K562 (cell line): ENCODE data around the gene RIT1. TPM values are rescaled to one million over a fixed set of nuclear protein-coding genes. Genes with fewer than 3 reads are reported as not detected.

Experiments used
- ARID2 ChIP-seq: fragments of 450-650 bp; IDR thresholded peaks from 2 replicates; pipeline ENCODE4 v1.6.1; 2017; ENCODE audit warnings: antibody characterized with exemption, mild to moderate bottlenecking
- BRD9 ChIP-seq: fragments of 450-650 bp; IDR thresholded peaks from 2 replicates; pipeline ENCODE4 v1.6.1; 2018; ENCODE audit warnings: low read depth; ENCODE audit not compliant: partially characterized antibody
- CREB3 ChIP-seq: fragments of 450-650 bp; conservative IDR thresholded peaks from 2 replicates; pipeline ENCODE4 v1.6.1; 2016; ENCODE audit warnings: missing genetic modification characterization, low read depth, mild to moderate bottlenecking, missing compliant biosample characterization, moderate library complexity
- CREM ChIP-seq: IDR thresholded peaks from 2 replicates; pipeline ENCODE4 v1.6.1; 2014; ENCODE audit warnings: antibody characterized with exemption, low read depth
- ERF ChIP-seq: fragments of 450-650 bp; formaldehyde crosslinking; IDR thresholded peaks from 2 replicates; pipeline ENCODE4 v1.4.0; 2020; ENCODE audit warnings: mild to moderate bottlenecking, mixed read lengths
- FOSL1 ChIP-seq: fragments of 200-800 bp; sonication (Bioruptor generic); conservative IDR thresholded peaks from 2 replicates; pipeline ENCODE4 v1.6.1; 2016; ENCODE audit warnings: missing genetic modification characterization, missing compliant biosample characterization
- JUND ChIP-seq, 2 experiments: IDR thresholded peaks; 2 replicates in 1 of 2; 3 replicates in 1 of 2; pipeline ENCODE4 v1.6.1; 2011; ENCODE audit warnings: borderline replicate concordance in 2 of 2, low read depth in 2 of 2, low read length in 2 of 2, improper control_type of control experiment in 1 of 2, missing biosample characterization in 1 of 2, missing genetic modification characterization in 1 of 2, missing genetic modification reagents in 1 of 2
- KAT2B ChIP-seq: IDR thresholded peaks from one replicate; pipeline ENCODE4 v1.6.1; 2012; ENCODE audit warnings: low read depth, mild to moderate bottlenecking, control low read depth, inconsistent platforms, low read length, moderate library complexity
- KLF6 ChIP-seq: fragments of 250-450 bp; sonication (Bioruptor Pico); IDR thresholded peaks from 2 replicates; pipeline ENCODE4 v1.4.0; 2020; ENCODE audit warnings: mild to moderate bottlenecking, moderate library complexity, borderline replicate concordance
- L3MBTL2 ChIP-seq: fragments of 450-650 bp; IDR thresholded peaks from 2 replicates; pipeline ENCODE4 v1.6.1; 2016; ENCODE audit warnings: mild to moderate bottlenecking, moderate library complexity
- MTA1 ChIP-seq: fragments of 450-650 bp; IDR thresholded peaks from 2 replicates; pipeline ENCODE4 v1.6.1; 2017; ENCODE audit warnings: borderline replicate concordance
- RFX1 ChIP-seq: fragments of 450-650 bp; IDR thresholded peaks from 2 replicates; pipeline ENCODE4 v1.6.1; 2016; ENCODE audit warnings: mild to moderate bottlenecking, moderate library complexity
- RNF219 ChIP-seq: fragments of 250-450 bp; sonication (Bioruptor Pico); IDR thresholded peaks from 2 replicates; pipeline ENCODE4 v1.5.0; 2022; ENCODE audit warnings: mild to moderate bottlenecking
- SMARCC2 ChIP-seq: fragments of 450-650 bp; IDR thresholded peaks from 2 replicates; pipeline ENCODE4 v1.6.1; 2017; ENCODE audit warnings: antibody characterized with exemption, moderate library complexity, mild to moderate bottlenecking, low read depth
- SMARCE1 ChIP-seq: fragments of 450-650 bp; IDR thresholded peaks from 2 replicates; pipeline ENCODE4 v1.7.1; 2016; ENCODE audit warnings: mild to moderate bottlenecking
- SREBF2 ChIP-seq: sonication (generic); formaldehyde crosslinking; IDR thresholded peaks from 2 replicates; pipeline ENCODE4 v1.4.0; 2020; ENCODE audit warnings: mild to moderate bottlenecking, missing genetic modification reagents
- ZNF165 ChIP-seq: fragments of 250-450 bp; sonication (Bioruptor Pico); IDR thresholded peaks from 2 replicates; pipeline ENCODE4 v1.4.0; 2020; ENCODE audit warnings: borderline replicate concordance
- ZNF408 ChIP-seq: fragments of 250-450 bp; sonication (Bioruptor Pico); IDR thresholded peaks from 2 replicates; pipeline ENCODE4 v1.4.0; 2020; ENCODE audit warnings: low read depth, mild to moderate bottlenecking, moderate library complexity
- ZNF444 ChIP-seq: fragments of 250-450 bp; sonication (Bioruptor Pico); IDR thresholded peaks from 2 replicates; pipeline ENCODE4 v1.4.0; 2020; ENCODE audit warnings: mild to moderate bottlenecking, moderate library complexity
- polyA plus RNA-seq, 8 experiments: library from polyadenylated mRNA; depleted of rRNA in 4 of 8; stranded (reverse) in 5 of 8; unstranded in 3 of 8; fragments of >200 nt; fragmentation: Nextera tagmentation in 2 of 8; fragmentation: Illumina TruSeq in 1 of 8; extraction: Ambion mirVana in 2 of 8; extraction: Trizol in 1 of 8; gene quantifications; 2 replicates each; pipeline versions ENCODE4 v1.2.1 to v1.2.3, GENCODE V29; 2011 to 2014; ENCODE audit warnings: inconsistent platforms in 1 of 8, missing spikeins in 1 of 8
- total RNA-seq, 7 experiments: library from RNA; depleted of rRNA in 6 of 7; stranded (reverse); fragments of >200 nt in 6 of 7; fragmentation: Illumina TruSeq in 2 of 7; extraction: Trizol in 2 of 7; gene quantifications; 2 replicates each; pipeline versions ENCODE4 v1.2.1 to v1.2.3, GENCODE V29; 2011 to 2021; ENCODE audit warnings: low replicate concordance in 1 of 7
- TF ChIP-seq, protein P1 (sequence below): fragments of 200-800 bp; sonication (Bioruptor generic); IDR thresholded peaks from 2 replicates; pipeline ENCODE4 v1.6.1; 2017; ENCODE audit warnings: missing genetic modification characterization, missing compliant biosample characterization
- TF ChIP-seq, protein P2 (sequence below): fragments of 450-650 bp; IDR thresholded peaks from 2 replicates; pipeline ENCODE4 v1.6.1; 2017; ENCODE audit warnings: mild to moderate bottlenecking, moderate library complexity
- TF ChIP-seq, protein P3 (sequence below), 2 experiments: fragments of 200-800 bp in 1 of 2; sonication (Bioruptor generic) in 1 of 2; sonication (generic) in 1 of 2; formaldehyde crosslinking in 1 of 2; IDR thresholded peaks in 1 of 2; conservative IDR thresholded peaks in 1 of 2; 2 replicates each; pipeline versions ENCODE4 v1.5.0 to v1.6.1; 2016 to 2020; ENCODE audit warnings: missing compliant biosample characterization in 1 of 2, missing genetic modification characterization in 1 of 2, missing genetic modification reagents in 1 of 2

RIT1 gene
- total and polyA plus RNA-seq, 9 of the 15 experiments (the other 6 are each of a cell fraction or from before 2014, with no cell fraction given) = 13.5 to 57.6 (median 22.9) TPM

DNA sequence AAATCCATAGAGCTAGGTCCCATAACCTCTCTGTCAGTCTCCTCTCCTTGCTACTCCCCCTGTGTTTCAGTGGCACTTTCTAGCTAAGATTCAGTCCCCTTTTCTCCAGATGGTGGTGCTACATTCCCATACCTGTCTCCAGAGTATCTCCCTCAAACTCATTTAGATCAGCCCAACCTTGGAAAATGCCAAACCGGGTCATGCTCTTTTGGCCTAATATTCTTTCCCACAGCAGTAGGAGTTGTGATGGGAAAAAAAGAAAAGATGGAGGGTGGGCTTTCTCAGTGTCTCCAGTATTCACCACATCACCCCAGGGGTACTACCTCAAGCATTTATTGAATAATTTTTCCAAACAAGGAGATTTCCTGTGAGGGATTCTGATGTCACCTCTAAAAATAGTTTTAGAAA is 27.1 kb upstream of the RIT1 start (continued):
- TF ChIP-seq RNF219 (no peak), SMARCC2 (no peak), FOSL1 (tag) (no peak), MTA1 (no peak), ZNF165 (no peak), BRD9 (peak; percentile 78), KLF6 (CRISPR knock-in tag) (no peak), ZNF444 (no peak), SMARCE1 (no peak), L3MBTL2 (0 out of 2 replicates have a peak, but pooled peaks have one; percentile 7), ERF (CRISPR knock-in tag) (no peak), SREBF2 (CRISPR knock-in tag) (no peak), ZNF408 (CRISPR knock-in tag) (no peak), CREM (0 out of 2 replicates have a peak, but pooled peaks have one; percentile 5), KAT2B (no peak), JUND (IDR thresholded peaks at IDR 0.05; ENCODE audit: borderline replicate concordance, low read depth, low read length) (no peak), JUND (tag; IDR thresholded peaks at IDR 0.05; ENCODE audit: borderline replicate concordance, low read depth, low read length) (peak; percentile 42; the same call in 2 of the 3 replicates), RFX1 (no peak), CREB3 (no peak), ARID2 (peak; percentile 90)
- TF ChIP-seq, protein P1, sequence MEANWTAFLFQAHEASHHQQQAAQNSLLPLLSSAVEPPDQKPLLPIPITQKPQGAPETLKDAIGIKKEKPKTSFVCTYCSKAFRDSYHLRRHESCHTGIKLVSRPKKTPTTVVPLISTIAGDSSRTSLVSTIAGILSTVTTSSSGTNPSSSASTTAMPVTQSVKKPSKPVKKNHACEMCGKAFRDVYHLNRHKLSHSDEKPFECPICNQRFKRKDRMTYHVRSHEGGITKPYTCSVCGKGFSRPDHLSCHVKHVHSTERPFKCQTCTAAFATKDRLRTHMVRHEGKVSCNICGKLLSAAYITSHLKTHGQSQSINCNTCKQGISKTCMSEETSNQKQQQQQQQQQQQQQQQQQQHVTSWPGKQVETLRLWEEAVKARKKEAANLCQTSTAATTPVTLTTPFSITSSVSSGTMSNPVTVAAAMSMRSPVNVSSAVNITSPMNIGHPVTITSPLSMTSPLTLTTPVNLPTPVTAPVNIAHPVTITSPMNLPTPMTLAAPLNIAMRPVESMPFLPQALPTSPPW (CRISPR knock-in tag) = peak; percentile 31; the same call in 1 of the 2 replicates
- TF ChIP-seq, protein P2, sequence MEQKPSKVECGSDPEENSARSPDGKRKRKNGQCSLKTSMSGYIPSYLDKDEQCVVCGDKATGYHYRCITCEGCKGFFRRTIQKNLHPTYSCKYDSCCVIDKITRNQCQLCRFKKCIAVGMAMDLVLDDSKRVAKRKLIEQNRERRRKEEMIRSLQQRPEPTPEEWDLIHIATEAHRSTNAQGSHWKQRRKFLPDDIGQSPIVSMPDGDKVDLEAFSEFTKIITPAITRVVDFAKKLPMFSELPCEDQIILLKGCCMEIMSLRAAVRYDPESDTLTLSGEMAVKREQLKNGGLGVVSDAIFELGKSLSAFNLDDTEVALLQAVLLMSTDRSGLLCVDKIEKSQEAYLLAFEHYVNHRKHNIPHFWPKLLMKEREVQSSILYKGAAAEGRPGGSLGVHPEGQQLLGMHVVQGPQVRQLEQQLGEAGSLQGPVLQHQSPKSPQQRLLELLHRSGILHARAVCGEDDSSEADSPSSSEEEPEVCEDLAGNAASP = no peak
- TF ChIP-seq, protein P3, sequence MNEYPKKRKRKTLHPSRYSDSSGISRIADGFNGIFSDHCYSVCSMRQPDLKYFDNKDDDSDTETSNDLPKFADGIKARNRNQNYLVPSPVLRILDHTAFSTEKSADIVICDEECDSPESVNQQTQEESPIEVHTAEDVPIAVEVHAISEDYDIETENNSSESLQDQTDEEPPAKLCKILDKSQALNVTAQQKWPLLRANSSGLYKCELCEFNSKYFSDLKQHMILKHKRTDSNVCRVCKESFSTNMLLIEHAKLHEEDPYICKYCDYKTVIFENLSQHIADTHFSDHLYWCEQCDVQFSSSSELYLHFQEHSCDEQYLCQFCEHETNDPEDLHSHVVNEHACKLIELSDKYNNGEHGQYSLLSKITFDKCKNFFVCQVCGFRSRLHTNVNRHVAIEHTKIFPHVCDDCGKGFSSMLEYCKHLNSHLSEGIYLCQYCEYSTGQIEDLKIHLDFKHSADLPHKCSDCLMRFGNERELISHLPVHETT (CRISPR knock-in tag; conservative IDR thresholded peaks at IDR 0.05 in 1 of 2, IDR thresholded peaks at IDR 0.05 in 1 of 2) = no peak
